ENCODE measurements around the gene RNFT2.

RNFT2 gene

DNA sequence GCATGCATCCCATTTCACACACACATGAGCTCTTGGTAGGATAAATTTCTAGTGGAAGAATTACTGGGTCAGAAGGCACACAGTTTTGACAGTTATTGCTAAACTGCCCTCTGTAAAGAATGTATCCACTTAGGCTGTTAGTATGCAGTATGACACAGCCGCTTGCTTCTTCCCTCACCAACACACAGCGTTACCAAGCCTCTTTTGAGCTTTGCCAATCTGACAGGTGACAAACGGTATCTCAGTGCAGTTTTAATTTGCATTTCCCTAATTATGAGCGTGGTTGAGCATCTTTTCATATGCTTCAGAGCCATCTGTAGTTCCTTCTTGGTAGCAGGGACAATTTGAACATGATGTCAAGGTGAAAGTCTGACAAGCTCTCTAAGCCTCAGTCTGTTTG is 100.2 kb downstream of the RNFT2 start:
- DNase-seq: no peak

DNA sequence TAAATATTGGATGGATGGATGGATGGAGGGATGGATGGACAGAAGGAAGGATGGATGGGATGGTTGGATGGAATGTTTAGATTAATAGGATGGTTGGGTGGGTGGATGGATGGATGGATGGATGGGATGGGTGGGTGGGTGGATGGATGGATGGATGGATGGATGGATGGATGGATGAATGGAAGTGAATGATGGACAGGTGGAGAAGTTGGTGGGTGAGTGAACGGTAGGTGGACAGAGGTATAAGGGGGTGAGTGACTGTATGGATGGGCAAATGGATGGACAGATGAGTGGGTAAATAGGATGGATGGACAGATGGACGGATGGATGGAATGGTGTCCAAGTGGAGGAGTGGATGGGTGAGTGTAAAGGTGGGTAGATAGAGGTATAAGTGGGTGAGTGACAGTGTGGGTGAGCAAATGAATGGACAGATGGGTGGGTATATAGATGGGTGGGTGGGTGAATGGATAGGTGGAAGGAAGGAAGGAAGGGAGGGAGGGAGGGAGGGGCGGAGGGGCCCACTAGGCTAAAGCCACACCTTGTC is 101.2 kb downstream of the RNFT2 start:
- DNase-seq: no peak

- DNase-seq: no peak
Observed at GRCh38 chr12:116843085-116843484, 105.0 kb downstream of the RNFT2 start.

GRCh38 chr12:116849216-116849615 is 111.1 kb downstream of the RNFT2 start:
- DNase-seq: no peak

- no peak for DNase-seq
Observed at GRCh38 chr12:116852303-116852702, 114.2 kb downstream of the RNFT2 start.

DNA sequence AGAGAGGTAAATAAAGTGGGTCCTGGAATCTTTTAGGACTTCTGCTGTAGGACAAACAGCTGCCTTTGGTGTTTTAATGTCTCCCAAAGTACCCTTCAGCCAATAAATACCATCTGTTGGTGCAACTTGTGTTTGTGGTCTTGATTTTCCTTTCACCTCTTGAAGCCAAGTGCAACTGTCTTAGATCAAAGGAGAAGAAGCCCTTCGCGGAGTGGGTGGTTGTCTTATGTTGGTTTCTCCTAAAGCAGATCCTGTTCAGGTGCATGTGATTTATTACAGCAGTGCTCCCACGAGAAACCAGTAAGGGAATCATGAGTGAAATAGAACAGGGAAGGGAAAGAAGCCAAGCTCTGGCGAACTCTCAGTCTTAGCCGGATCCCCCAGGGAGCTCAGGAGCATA is 115.4 kb downstream of the RNFT2 start:
- DNase-seq: no peak

GRCh38 chr12:116855744-116856470 is 117.8 kb downstream of the RNFT2 start:
- no peak for DNase-seq

DNA sequence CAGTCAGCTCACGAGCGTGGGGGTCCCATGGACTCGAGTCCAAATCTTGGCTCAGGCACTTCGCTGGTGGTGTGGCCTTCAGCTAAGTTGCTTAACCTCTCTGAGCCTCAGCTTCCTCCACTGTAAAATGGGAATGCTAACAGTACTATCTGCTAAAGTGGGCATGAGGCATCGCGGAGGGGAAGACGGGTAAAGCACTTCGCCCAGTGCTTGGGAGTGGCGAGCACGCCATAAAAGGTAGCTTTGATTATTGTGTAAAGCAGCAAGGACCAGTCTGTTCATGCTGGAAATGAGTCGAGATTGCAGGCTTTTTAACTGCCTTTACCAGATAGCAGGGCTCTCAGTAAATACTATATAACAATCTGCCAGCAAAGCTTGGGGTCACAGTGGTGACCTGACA is 118.6 kb downstream of the RNFT2 start:
- DNase-seq: no peak

DNA sequence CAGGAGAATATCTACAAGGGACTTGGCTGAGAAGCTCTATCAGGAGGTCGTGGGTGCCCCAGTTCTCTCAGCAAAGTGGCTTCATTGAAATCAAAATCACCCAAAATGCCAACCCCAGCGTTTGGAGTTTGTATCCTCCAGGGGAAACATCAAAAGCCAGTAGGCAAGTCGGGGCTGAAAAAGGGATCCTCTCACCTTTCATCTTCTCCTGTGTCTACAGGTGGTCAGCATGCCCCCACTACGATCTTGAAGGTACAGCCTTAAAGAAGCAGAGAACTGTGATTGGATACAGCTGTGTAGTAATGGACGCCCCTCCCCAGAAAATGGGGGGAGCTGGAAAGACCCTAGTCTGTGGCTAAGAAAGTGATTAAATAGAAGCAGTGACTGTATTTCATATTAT is 121.0 kb downstream of the RNFT2 start:
- no peak for DNase-seq

DNA sequence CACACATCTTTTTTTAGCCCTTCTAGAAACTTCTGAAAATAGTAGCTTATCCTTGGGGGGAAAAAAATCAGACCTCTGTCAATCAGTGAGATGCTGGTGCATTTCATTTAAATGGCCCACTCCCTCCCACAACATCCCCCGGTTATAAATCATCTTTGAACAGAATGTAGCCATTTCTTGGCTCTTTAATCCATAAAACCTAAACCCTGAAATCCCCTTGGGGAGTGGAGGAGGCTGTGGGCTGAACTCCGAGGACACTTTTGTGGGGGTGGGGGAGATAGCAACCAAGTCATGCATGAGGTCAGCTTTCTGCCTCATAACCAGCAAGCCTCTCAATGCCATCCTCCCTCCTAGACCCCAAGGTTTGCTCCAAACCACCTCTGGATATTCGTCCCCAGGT is 122.1 kb downstream of the RNFT2 start:
- DNase-seq: no peak

DNA sequence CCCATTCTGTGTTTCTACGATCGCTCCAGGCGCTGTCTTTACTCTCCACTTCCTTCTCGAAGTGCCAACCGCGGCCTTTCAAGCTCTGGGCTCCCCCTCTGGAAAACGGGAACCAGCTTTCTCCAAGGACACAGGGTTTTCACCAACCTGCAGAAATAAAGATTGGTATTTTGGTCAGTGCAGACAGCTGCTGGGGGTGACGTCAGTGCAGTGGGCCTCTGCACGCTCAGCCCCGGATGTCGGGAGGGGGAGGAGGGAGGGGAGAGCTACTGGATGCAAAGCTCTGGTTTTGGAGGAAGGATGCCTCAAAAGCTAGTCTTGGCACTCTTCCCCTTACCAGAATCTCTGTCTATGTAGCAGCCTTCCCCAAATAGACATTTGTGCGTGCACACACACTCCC is 123.2 kb downstream of the RNFT2 start:
- no peak for DNase-seq

GRCh38 chr12:116862167-116862566 is 124.1 kb downstream of the RNFT2 start:
- DNase-seq: no peak

DNA sequence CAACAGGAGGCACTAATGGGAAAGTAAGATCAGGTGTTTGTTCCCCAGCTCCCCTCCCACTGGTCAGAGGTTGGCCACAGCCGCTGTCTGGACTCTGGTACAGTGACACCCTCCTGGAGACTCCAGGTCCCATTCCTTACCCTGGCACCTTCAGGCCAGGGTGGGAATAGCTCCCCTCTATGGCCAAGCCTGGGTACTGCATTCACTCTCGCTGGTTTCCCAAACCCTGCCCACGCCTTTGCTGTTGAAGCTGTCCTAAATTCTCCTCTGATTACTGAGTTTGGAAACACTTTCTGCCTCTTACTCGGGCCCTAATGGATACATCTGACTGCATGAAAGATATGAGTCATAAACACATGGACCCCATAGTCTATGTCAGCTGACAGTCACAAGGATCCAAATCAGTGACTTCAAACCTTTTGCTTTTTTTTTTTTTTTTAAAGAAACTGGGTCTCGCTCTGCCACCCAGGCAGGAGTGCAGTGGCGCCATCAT is 125.2 kb downstream of the RNFT2 start:
- DNase-seq: no peak

DNA sequence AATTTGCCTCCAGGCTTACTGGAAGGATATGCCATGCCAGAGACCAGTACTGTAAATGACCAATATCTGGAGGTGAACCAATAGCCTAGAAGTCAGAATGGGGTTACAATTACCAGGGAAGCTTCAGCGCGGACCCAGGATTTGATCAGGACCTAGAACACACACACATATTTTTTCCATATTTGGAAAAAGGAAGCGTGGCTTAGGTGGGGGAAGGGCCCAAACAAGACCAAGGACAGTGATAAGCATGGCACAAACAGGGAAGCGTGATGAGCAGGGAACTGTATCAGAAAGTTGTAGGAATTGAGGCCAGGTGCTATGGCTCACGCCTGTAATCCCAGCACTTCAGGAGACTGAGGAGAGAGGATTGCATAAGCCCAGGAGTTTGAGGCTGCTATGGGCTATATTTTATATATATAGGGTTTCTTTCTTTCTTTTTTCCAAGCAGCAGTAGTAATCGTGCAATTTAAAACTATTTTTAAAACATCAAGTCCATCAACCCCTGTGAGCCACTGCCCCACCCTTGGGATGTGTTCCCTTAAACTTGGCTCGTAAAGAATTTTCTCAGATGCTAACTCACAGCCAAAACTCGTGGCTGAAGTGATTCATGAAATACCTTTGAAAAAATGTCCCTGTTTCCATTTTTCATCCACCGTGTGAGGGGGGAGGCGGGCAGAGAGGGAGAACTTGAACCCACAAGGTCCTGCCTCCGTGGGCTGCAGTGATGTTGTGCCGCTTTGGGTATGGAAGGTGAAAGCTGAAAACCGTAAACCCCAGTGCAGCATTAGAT is 126.5 kb downstream of the RNFT2 start:
- DNase-seq: no peak

DNA sequence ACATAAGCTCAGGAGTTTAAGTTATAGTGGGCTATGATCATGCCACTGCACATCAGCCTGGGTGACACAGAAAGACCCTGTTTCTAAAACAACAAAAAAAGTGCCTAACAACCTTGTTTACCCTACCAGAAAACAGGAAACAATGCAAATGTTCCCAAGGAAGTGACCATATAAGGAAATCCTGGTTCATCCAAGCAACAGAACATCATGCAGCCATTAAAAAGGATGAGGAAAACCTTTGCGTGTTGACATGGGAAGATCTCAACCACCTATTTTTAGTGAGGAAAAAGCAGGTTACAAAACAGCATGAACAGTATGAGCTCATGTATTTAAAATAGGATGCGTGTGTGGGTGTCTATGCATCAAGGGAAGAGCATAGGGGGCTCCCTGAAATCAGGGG is 129.4 kb downstream of the RNFT2 start:
- no peak for DNase-seq

GRCh38 chr12:116870306-116870705 is 132.2 kb downstream of the RNFT2 start:
- no peak for DNase-seq

DNA sequence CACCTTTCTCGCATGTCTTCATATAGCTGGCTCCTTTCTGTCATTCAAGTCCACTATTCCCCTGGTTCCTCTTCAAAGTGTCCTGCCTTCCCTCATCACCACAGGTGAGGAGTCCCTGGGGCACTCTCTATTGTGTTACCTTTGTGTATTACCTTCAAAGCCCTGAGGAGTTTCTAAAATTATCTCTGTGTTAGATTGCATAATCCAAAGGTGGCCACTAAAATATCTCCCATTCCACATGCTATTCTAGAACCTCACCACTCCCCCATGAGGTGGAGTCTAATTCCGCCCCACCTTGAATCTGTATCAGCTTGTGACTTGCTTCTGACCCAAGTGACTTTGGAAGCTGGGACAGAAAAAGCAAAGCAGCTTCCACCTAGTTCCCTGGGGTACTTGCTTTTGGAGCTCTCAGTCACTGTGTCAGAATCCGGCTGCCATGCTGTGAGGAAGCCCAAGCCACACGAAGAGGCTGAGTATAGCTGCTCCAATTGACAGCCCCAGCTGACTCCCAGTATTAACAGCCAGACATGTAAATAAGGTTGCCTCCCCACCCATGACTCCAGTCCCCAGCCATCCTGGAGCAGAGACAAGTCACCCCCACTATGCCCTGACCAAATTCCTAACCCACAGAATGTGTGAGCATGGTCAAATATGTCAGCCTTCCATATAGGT is 136.3 kb downstream of the RNFT2 start:
- no peak for DNase-seq

- DNase-seq: no peak
Observed at GRCh38 chr12:116876151-116876869, 138.2 kb downstream of the RNFT2 start.

- no peak for DNase-seq
Observed at GRCh38 chr12:116878567-116879508, 140.7 kb downstream of the RNFT2 start.

- no peak for DNase-seq
Observed at GRCh38 chr12:116879509-116880212, 141.5 kb downstream of the RNFT2 start.

Measured in hematopoietic multipotent progenitor cell treated with erythropoietin and hydrocortisone succinate and interleukin-3 and kit ligand, for 6 days (in vitro differentiated cells).